ENCODE measurements around the gene ZNF536.

GRCh38 chr19:30446850-30447552, 74.8 kb downstream of the ZNF536 start:
- no peak for TF ChIP-seq ZNF280A (IDR thresholded peaks at IDR 0.05; ENCODE audit: low read depth, partially characterized antibody)
- no peak for TF ChIP-seq ELF4 (CRISPR knock-in tag; IDR thresholded peaks at IDR 0.05)
- TF ChIP-seq LEF1 (IDR thresholded peaks at IDR 0.05), result no peak
